PC-3 (cell line): Measurements from ENCODE around the gene CLDN20.

Experiments used
- EZH2 ChIP-seq: fragments of 300-600 bp; sonication (generic); IDR thresholded peaks from one replicate; pipeline ENCODE4 v1.6.1; 2017; ENCODE audit warnings: antibody characterized with exemption, mild to moderate bottlenecking, low read length; ENCODE audit not compliant: unreplicated experiment
- TF ChIP-seq, protein P1 (sequence below): fragments of 300-600 bp; sonication (generic); conservative IDR thresholded peaks from 2 replicates; pipeline ENCODE4 v1.5.1; 2017; ENCODE audit warnings: antibody characterized with exemption, low read depth, mild to moderate bottlenecking, low read length

DNA sequence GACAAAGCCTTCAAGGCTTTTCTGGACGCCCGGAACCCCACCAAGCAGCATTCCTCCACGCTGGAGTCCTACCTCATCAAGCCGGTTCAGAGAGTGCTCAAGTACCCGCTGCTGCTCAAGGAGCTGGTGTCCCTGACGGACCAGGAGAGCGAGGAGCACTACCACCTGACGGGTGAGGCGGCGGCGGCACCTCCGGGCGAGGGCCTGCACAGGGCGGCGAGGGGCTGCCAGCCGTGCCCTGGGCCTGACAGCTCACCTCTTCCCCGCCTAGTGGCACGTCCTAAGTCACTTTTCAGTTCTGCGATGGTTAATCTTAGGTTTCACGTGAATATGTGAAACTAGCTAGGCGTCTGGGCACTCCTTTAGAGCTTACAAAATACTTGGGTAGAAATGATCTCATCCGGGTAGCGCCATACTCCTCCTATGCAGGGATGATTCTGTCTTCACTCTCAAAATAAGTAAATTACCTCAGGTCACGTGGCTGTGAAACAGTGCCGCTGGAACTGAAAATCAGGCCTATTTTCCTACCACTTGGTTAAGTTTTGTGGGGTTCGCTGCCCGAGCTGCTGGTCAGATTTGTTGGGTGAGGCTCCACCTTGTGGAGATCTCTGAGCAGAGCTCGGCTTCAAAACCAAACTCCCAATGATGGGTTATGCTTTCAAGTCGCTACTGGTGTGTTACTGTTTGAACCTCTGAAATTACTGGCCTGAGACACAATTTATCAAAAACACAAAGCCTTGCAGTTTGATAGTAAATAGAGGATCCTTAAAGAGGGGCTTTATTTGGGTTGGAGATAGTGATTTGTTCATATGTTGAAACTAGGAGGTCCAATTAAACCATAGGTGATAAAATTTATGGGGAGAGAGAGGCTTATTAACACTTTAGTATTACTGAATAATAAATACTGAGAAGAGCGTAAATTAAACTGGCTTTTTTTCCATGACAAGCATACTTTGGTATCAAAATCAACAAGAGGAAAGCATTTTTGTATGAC lies 15.5 kb upstream of the CLDN20 start:
- TF ChIP-seq, protein P1, sequence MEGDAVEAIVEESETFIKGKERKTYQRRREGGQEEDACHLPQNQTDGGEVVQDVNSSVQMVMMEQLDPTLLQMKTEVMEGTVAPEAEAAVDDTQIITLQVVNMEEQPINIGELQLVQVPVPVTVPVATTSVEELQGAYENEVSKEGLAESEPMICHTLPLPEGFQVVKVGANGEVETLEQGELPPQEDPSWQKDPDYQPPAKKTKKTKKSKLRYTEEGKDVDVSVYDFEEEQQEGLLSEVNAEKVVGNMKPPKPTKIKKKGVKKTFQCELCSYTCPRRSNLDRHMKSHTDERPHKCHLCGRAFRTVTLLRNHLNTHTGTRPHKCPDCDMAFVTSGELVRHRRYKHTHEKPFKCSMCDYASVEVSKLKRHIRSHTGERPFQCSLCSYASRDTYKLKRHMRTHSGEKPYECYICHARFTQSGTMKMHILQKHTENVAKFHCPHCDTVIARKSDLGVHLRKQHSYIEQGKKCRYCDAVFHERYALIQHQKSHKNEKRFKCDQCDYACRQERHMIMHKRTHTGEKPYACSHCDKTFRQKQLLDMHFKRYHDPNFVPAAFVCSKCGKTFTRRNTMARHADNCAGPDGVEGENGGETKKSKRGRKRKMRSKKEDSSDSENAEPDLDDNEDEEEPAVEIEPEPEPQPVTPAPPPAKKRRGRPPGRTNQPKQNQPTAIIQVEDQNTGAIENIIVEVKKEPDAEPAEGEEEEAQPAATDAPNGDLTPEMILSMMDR: peak; percentile 75
- TF ChIP-seq EZH2: no peak
